Urinary bladder (tissue), 2 donors: Measurements from ENCODE around the gene EFR3B. TPM values are rescaled to one million over a fixed set of nuclear protein-coding genes. Genes with fewer than 3 reads are reported as not detected.

Experiments used
- polyA plus RNA-seq: library from polyadenylated mRNA; stranded (reverse); fragments of 200-250 nt; gene quantifications from one replicate; pipeline ENCODE4 v1.2.3, GENCODE V29; 2013
- small RNA-seq: library from RNA; depleted of rRNA; stranded (forward); fragments of <200 nt; gene quantifications from one replicate; pipeline ENCODE3, GENCODE V24; 2014
- total RNA-seq: library from RNA; depleted of rRNA; stranded (reverse); fragments of >200 nt; gene quantifications from one replicate; pipeline ENCODE4 v1.2.3, GENCODE V29; 2014
- donor health status: healthy.

The EFR3B gene
- total and polyA plus RNA-seq, 2 donors: 0.51 to 3.8 TPM

Small RNA genes lying within 50 kb of the gene (small RNA-seq; reads per million reads assigned to genes)
- gene RF00019: not detected
- not detected for gene RN7SL856P

Other genes with a start within 250 kb of the EFR3B start
- gene PTRHD1, start 248.7 kb upstream of the EFR3B start, total RNA-seq: 25.3 TPM
- gene PTRHD1, start 248.7 kb upstream of the EFR3B start, polyA plus RNA-seq: 17.1 TPM
- gene CENPO, start 248.7 kb upstream of the EFR3B start, total RNA-seq: 13.4 TPM
- gene CENPO, start 248.7 kb upstream of the EFR3B start, polyA plus RNA-seq: 2.4 TPM
- gene ADCY3, start 121.8 kb upstream of the EFR3B start, total RNA-seq: 28.3 TPM
- 65.2 TPM for gene ADCY3, start 121.8 kb upstream of the EFR3B start, polyA plus RNA-seq
- gene DNAJC27, start 70.1 kb upstream of the EFR3B start, total RNA-seq: 13.3 TPM
- 6.3 TPM for gene DNAJC27, start 70.1 kb upstream of the EFR3B start, polyA plus RNA-seq
- gene POMC, start 126.5 kb downstream of the EFR3B start, total RNA-seq: 1.5 TPM
- 4.1 TPM for gene POMC, start 126.5 kb downstream of the EFR3B start, polyA plus RNA-seq